DOHH2 (cell line): ENCODE data around the gene IL12A.

ENCODE experiments used
- H3F3A ChIP-seq: fragments of 200-600 bp; sonication (generic), shearing (Covaris generic); 2 replicates; pipeline ENCODE4 v1.6.0; 2016; ENCODE audit warnings: antibody characterized with exemption, mild to moderate bottlenecking; ENCODE audit not compliant: control insufficient read depth, insufficient read depth
- H3K27ac ChIP-seq: fragments of 200-600 bp; sonication (generic); 2 replicates; pipeline ENCODE4 v1.5.1; 2014; ENCODE audit warnings: low read depth, mild to moderate bottlenecking, low read length, moderate library complexity
- H3K27me3 ChIP-seq: fragments of 200-600 bp; sonication (generic); 2 replicates; pipeline ENCODE4 v1.6.1; 2014; ENCODE audit warnings: mild to moderate bottlenecking, low read length, mixed read lengths; ENCODE audit not compliant: control insufficient read depth
- H3K36me3 ChIP-seq: fragments of 200-600 bp; sonication (generic); 2 replicates; pipeline ENCODE4 v1.6.1; 2014; ENCODE audit warnings: mild to moderate bottlenecking, low read length, moderate library complexity, mixed read lengths; ENCODE audit not compliant: control insufficient read depth
- H3K4me1 ChIP-seq: fragments of 200-600 bp; sonication (generic); 2 replicates; pipeline ENCODE4 v1.6.1; 2014; ENCODE audit warnings: mild to moderate bottlenecking, low read length, mixed read lengths; ENCODE audit not compliant: control insufficient read depth
- H3K4me2 ChIP-seq: fragments of 200-600 bp; sonication (generic); 2 replicates; pipeline ENCODE4 v1.6.0; 2014; ENCODE audit warnings: mild to moderate bottlenecking, low read length, moderate library complexity
- H3K4me3 ChIP-seq: fragments of 200-600 bp; sonication (generic); 2 replicates; pipeline ENCODE4 v1.5.1; 2014; ENCODE audit warnings: mild to moderate bottlenecking, low read length, mixed read lengths
- H3K79me2 ChIP-seq: fragments of 200-600 bp; sonication (generic); 2 replicates; pipeline ENCODE4 v1.6.1; 2014; ENCODE audit warnings: mild to moderate bottlenecking, low read length, mixed read lengths; ENCODE audit not compliant: control insufficient read depth
- H3K9me2 ChIP-seq: fragments of 200-600 bp; sonication (generic); replicated peaks from 2 replicates; pipeline ENCODE4 v1.6.1; 2014; ENCODE audit warnings: mild to moderate bottlenecking, low read length, mixed read lengths; ENCODE audit not compliant: control insufficient read depth
- H3K9me3 ChIP-seq: fragments of 200-600 bp; sonication (generic); 2 replicates; pipeline ENCODE4 v1.6.1; 2014; ENCODE audit warnings: antibody characterized with exemption, low read length, mixed read lengths; ENCODE audit not compliant: control insufficient read depth, insufficient read depth
- H4K20me1 ChIP-seq: fragments of 200-600 bp; sonication (generic); 2 replicates; pipeline ENCODE4 v1.6.0; 2014; ENCODE audit warnings: low read depth, mild to moderate bottlenecking, antibody characterized with exemption, low read length, moderate library complexity; ENCODE audit not compliant: control insufficient read depth, insufficient read depth
- EZH2phosphoT487 ChIP-seq: fragments of 200-600 bp; sonication (generic); IDR thresholded peaks from 2 replicates; pipeline ENCODE4 v1.6.1; 2017; ENCODE audit warnings: borderline replicate concordance, mild to moderate bottlenecking, antibody characterized with exemption, low read length, moderate library complexity, mixed read lengths
- TF ChIP-seq, protein P1 (sequence below): fragments of 200-600 bp; sonication (generic); IDR thresholded peaks from one replicate; pipeline ENCODE4 v1.5.1; 2014; ENCODE audit warnings: antibody characterized with exemption, mild to moderate bottlenecking, low read depth, low read length; ENCODE audit not compliant: poor library complexity, severe bottlenecking

The IL12A gene

DNA sequence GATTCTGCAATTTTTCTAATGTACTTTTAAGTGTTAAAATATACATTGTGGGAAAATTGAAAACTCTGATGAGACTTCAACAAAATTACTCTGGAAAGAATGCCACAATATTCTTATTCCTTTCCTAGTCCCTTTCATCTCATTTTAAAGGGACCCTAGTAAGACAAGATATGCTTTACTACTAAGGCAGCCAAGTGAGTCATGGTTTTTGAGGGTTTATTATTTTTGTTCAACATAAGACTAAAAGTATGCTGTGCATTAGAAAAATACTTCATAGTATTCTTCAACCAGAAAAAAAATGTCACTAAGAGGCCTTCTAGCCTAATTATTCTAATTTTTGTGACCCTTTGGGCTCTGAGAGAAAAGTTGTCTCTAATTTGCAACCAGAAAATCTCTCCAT is 7.4 kb downstream of the IL12A start:
- H3K27ac ChIP-seq, result no peak overlapping the region
- no peaks in the 10 kb centered on the region for H3K9me2 ChIP-seq
- H3K4me2 ChIP-seq, result no peak overlapping the region
- TF ChIP-seq EZH2phosphoT487, result no peak
- TF ChIP-seq, protein P1, sequence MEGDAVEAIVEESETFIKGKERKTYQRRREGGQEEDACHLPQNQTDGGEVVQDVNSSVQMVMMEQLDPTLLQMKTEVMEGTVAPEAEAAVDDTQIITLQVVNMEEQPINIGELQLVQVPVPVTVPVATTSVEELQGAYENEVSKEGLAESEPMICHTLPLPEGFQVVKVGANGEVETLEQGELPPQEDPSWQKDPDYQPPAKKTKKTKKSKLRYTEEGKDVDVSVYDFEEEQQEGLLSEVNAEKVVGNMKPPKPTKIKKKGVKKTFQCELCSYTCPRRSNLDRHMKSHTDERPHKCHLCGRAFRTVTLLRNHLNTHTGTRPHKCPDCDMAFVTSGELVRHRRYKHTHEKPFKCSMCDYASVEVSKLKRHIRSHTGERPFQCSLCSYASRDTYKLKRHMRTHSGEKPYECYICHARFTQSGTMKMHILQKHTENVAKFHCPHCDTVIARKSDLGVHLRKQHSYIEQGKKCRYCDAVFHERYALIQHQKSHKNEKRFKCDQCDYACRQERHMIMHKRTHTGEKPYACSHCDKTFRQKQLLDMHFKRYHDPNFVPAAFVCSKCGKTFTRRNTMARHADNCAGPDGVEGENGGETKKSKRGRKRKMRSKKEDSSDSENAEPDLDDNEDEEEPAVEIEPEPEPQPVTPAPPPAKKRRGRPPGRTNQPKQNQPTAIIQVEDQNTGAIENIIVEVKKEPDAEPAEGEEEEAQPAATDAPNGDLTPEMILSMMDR, result no peak
- no peak overlapping the region for H3K4me3 ChIP-seq
- H3K4me1 ChIP-seq, result no peaks in the 10 kb centered on the region
- peaks cover 12% of the 10 kb centered on the region; the same call in 1 of the 2 replicates for H3K27me3 ChIP-seq
- no peaks in the 10 kb centered on the region for H3F3A ChIP-seq
- H3K79me2 ChIP-seq, result no peaks in the 10 kb centered on the region
- no peaks in the 10 kb centered on the region for H3K9me3 ChIP-seq
- H3K36me3 ChIP-seq, result no peaks in the 10 kb centered on the region
- H4K20me1 ChIP-seq, result no peaks in the 10 kb centered on the region

DNA sequence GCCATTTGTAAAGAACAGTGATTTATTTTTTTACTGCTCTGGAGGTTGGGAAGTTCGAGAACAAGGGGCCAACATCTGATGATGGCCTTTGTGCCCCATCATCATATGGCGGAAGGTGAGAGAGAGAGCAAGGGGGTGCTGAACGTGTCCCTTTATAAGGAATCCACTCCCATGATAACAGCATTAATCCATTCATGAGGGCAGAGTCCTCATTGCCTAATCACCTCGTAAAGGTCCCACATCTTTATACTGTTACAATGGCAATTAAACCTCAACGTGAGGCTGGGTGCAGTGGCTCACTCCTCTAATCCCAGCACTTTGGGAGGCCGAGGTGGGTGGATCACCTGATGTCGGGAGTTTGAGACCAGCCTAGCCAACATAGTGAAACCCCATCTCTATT is 8.3 kb downstream of the IL12A start:
- Histone ChIP-seq H3K9me2 (no peaks in the 10 kb centered on the region), H3F3A (no peaks in the 10 kb centered on the region), H3K36me3 (no peaks in the 10 kb centered on the region), H3K27me3 (peaks cover 7% of the 10 kb centered on the region; the same call in 1 of the 2 replicates), H3K27ac (no peak overlapping the region), H4K20me1 (no peaks in the 10 kb centered on the region), H3K79me2 (no peaks in the 10 kb centered on the region), H3K4me3 (no peak overlapping the region), H3K4me1 (no peaks in the 10 kb centered on the region), H3K4me2 (no peak overlapping the region), H3K9me3 (no peaks in the 10 kb centered on the region)
- TF ChIP-seq, protein P1, result no peak
- no peak for TF ChIP-seq EZH2phosphoT487

DNA sequence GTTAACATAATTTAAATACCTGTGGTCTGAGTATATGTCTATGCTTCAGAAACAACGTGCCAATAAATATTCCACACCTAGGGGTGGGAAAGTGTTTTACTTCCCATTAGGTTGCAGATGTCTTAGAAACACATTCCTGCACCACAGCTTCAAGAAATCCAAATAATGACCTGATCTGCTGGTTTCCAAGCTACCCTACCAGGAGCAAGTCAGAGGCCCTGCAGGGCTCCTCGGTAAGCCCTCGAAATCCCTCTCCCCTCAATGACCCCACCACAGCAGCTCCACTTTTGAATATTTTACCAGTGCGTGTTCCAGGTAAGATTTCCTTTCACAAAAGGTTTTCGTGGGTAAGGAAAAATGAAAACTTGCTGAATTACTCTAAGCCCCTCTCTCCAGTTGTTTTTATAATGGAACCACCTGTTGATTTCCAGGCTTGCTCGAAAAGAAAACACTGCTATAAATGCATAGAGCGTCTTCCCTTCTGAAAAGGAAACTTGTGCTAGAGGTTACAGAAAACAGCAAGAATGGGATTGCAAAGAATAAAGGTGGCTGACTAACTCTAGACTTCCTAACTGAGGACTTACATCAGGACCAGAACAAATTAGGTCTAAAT is 12.6 kb downstream of the IL12A start:
- no peak overlapping the region for H3K4me3 ChIP-seq
- no peaks in the 10 kb centered on the region for H3K36me3 ChIP-seq
- no peaks in the 10 kb centered on the region for H3K79me2 ChIP-seq
- H3K9me2 ChIP-seq, result no peaks in the 10 kb centered on the region
- no peak overlapping the region for H3K4me2 ChIP-seq
- H4K20me1 ChIP-seq, result no peaks in the 10 kb centered on the region
- H3K9me3 ChIP-seq, result no peaks in the 10 kb centered on the region
- no peak overlapping the region for H3K27ac ChIP-seq
- H3F3A ChIP-seq, result no peaks in the 10 kb centered on the region
- H3K27me3 ChIP-seq, result no peaks in the 10 kb centered on the region
- no peaks in the 10 kb centered on the region for H3K4me1 ChIP-seq
- TF ChIP-seq, protein P1, result no peak
- TF ChIP-seq EZH2phosphoT487, result no peak
